Dedifferentiated amniotic fluid mesenchymal stem cell (primary cell): ENCODE data around the gene EEF1AKMT3.

Source experiments
- DNase-seq: peaks from one replicate; pipeline ENCODE4 v3.0.0-alpha.2; 2016; ENCODE audit errors: extremely low spot score

Gene EEF1AKMT3

GRCh38 chr12:57772429-57773322 lies at the start of gene EEF1AKMT3:
Gene EEF1AKMT3 (plus strand): TSS chr12:57772614. CDS start chr12:57772725, 111 bp downstream.
- DNase-seq: peak; percentile 46

GRCh38 chr12:57722716-57723629 lies 49.4 kb upstream of the EEF1AKMT3 start:
- no peak for DNase-seq

GRCh38 chr12:57723630-57723962 lies 48.8 kb upstream of the EEF1AKMT3 start:
- no peak for DNase-seq

- no peak for DNase-seq
Observed at GRCh38 chr12:57724003-57724935, 48.1 kb upstream of the EEF1AKMT3 start.

GRCh38 chr12:57724936-57725740 lies 47.3 kb upstream of the EEF1AKMT3 start:
- DNase-seq: no peak

GRCh38 chr12:57725851-57726150 lies 46.6 kb upstream of the EEF1AKMT3 start:
- no peak for DNase-seq

GRCh38 chr12:57726151-57726883 lies 46.1 kb upstream of the EEF1AKMT3 start:
- peak; percentile 73 for DNase-seq

GRCh38 chr12:57726884-57727757 lies 45.3 kb upstream of the EEF1AKMT3 start:
- no peak for DNase-seq

- DNase-seq: no peak
Observed at GRCh38 chr12:57727758-57728395, 44.5 kb upstream of the EEF1AKMT3 start.

- no peak for DNase-seq
Observed at GRCh38 chr12:57729321-57729844, 43.0 kb upstream of the EEF1AKMT3 start.

GRCh38 chr12:57730336-57731067 lies 41.9 kb upstream of the EEF1AKMT3 start:
- no peak for DNase-seq

- DNase-seq: no peak
Observed at GRCh38 chr12:57731411-57732080, 40.9 kb upstream of the EEF1AKMT3 start.

- no peak for DNase-seq
Observed at GRCh38 chr12:57732270-57732669, 40.1 kb upstream of the EEF1AKMT3 start.

- DNase-seq: no peak
Observed at GRCh38 chr12:57732726-57733593, 39.5 kb upstream of the EEF1AKMT3 start.

GRCh38 chr12:57733928-57734327 lies 38.5 kb upstream of the EEF1AKMT3 start:
- no peak for DNase-seq

- DNase-seq: no peak
Observed at GRCh38 chr12:57734591-57734990, 37.8 kb upstream of the EEF1AKMT3 start.
